GM18868 (cell line): ENCODE results near the gene EFNA5.

ENCODE experiments used
- ATAC-seq: cut with Tn5 transposase; IDR thresholded peaks from one replicate; pipeline ENCODE4 v1.9.1; 2021; ENCODE audit warnings: mild to moderate bottlenecking, moderate library complexity; ENCODE audit not compliant: unreplicated experiment

EFNA5 gene

GRCh38 chr5:107549567-107549966 is 121.2 kb downstream of the EFNA5 start:
- no peak for ATAC-seq

GRCh38 chr5:107548477-107548876 is 122.3 kb downstream of the EFNA5 start:
- no peak for ATAC-seq

- no peak for ATAC-seq
Measured at GRCh38 chr5:107546719-107547118, 124.0 kb downstream of the EFNA5 start.

DNA sequence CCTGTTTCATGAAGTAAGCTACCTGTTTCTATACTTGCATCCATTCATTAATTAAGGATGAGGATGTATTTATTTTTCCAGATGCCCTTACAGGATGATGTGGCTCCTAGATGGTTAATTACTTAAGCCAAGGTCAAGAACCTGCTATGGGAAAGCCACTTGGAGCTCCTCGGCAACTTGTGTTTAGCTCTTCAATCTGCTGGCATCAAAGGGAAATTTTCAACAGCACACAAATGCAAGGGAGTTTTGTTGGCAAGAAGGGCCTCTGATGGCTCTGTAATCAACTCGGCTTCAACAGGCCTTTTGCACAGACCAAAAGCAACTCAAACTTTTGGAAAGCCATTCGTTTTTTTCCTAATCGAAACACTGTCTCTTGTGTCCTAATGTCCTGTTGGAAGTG is 125.3 kb downstream of the EFNA5 start:
- no peak for ATAC-seq

DNA sequence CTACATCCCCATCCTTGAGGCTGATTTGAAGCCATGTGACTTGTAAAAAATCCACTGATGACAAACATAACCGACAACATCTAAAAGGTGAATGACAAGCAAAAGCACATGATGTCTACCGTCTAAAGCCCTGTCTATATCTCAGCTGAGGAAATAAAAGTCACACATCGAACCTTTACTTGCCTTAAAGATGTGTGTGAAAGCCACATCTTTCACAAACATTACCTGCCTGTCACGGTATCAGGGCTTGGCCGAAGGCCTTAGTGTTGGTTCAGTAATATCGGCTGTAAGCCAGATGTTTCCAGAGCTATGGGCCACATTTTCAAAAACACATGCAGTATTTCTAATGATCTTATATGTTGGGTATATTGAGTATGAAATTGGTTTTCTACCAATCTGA is 125.8 kb downstream of the EFNA5 start:
- ATAC-seq: no peak

DNA sequence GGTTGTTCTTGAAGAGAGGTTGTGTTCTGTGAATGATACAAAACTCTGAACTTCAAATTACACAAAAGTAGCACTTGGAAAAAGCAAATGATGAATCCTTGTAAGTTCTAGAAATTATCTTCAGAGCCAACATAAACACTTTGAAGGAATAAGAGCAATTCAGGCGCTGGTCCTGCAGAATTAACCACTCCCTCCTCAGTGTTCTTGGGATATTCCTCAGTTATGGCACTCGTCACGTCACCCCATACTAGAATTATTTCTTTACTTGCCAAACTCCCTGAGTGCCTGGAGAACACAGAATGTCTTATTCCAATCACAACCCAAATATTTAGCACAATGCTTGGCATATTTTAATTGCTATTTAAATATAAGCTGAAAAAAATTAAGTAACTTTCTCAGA is 126.3 kb downstream of the EFNA5 start:
- no peak for ATAC-seq

DNA sequence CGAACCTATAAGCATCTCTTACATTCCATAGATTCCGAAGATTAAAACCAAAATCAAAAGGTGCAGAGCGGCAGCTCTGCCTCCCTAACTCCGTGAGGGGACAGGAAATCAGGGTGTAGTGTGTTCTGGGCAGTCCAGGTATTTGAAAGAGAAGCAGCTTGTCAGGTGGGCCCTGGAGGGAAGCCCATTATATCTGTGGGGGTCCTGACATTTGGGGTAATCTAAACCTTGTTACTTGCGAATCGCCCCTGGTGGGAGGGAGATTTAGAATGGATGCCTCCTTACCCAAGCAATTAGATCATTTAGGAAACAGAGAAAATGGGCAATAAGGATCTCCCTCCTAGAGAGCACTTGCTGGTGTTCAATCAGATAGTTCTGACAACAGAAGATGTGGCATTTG is 126.9 kb downstream of the EFNA5 start:
- no peak for ATAC-seq

- no peak for ATAC-seq
Measured at GRCh38 chr5:107542831-107543231, 127.9 kb downstream of the EFNA5 start.

GRCh38 chr5:107542428-107542827 is 128.3 kb downstream of the EFNA5 start:
- peak; percentile 77 for ATAC-seq

- ATAC-seq: peak; percentile 53
Measured at GRCh38 chr5:107541400-107541799, 129.3 kb downstream of the EFNA5 start.

DNA sequence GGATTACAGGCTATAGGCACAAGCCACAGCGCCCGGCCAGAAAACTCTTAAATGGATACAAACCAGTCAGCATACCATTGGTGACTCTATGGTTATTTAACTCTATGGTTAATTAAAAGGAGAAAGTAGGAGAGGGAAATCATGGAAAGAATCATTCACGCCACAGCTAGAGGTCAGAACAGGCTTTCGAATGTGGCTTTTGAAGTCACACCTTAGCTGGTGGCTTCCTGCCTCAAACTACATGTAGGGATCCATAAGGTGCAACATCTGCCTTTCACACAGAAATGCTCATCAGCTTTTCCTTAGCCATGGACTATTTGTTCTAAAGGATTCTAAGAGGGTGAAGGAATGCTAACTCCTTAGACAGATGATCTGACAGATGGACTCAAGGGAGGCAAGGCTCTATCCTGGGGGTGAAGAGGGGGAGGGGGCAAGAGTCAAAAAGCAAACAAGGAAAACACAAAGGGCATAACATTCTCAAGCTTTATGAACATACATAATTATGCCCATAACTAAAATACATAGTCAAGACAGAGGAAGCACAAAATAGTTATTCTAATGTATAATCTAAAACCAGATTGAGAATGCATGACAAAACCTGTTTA is 130.9 kb downstream of the EFNA5 start:
- no peak for ATAC-seq

DNA sequence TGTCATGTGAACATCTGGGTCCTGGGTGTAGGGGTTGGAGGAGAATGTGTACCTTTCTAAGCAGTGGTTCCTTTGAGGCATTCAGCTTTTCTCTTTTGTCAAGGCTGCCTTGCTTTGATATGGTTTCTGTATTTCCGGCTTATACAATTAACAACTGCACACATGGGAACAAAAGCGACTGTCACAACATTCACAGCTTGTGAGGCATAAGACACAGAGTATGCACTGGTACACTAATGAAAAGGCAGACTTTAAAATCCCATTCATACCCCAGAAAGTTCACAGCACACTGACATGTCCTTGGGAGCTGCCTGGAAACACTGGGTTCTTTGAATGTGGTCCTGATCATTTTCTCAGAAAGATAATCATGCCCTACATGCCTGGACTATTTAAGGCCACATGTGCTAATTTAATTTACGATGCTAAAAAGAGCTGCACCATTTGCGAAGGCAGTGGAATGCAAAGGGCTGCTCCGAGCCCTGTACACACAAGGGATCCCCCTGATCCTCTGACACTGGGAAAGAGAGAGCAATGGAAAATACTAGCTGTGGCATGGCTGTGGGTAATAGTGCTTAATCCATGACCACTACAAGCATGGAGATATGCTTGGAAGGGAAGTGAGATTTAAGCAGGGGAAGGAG is 131.8 kb downstream of the EFNA5 start:
- no peak for ATAC-seq

DNA sequence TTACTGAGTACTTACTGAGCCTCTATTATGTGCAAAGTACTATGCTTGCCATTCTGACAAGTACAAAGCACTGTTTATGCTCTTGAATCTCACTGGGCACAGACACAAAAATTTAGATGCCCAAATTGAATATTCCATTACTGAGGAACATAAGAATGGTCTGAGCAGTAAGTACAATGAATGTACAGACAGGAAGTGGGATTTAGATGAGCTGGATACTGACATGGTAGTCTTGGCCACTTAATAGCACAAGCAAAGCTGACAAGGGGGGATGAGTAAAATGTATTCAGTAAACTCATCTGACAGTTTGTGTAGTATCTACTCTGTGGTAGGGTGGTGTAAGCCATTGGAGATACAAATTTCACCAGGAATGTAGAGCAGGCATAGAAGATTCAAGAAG is 132.4 kb downstream of the EFNA5 start:
- no peak for ATAC-seq

DNA sequence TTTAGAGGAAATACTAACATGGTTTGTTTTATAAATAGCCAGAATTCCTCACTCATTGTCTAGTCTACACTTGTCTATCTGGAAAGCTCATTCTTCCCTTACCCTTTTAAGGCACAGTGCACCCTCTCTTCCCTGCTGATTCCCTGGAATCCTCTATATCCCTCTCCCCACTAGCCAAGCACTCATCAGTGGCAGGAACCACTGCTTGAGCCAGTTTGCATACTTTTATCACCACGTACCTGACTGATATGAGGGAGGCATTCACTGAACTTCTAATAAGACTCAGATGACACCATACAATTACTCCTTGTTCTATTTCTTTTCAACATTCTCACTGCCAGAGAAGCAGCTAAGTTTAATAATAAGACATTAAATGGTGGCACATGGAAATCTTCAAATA is 134.9 kb downstream of the EFNA5 start:
- no peak for ATAC-seq

- ATAC-seq: no peak
Measured at GRCh38 chr5:107533910-107534876, 136.5 kb downstream of the EFNA5 start.

GRCh38 chr5:107532916-107533315 is 137.8 kb downstream of the EFNA5 start:
- ATAC-seq: no peak

DNA sequence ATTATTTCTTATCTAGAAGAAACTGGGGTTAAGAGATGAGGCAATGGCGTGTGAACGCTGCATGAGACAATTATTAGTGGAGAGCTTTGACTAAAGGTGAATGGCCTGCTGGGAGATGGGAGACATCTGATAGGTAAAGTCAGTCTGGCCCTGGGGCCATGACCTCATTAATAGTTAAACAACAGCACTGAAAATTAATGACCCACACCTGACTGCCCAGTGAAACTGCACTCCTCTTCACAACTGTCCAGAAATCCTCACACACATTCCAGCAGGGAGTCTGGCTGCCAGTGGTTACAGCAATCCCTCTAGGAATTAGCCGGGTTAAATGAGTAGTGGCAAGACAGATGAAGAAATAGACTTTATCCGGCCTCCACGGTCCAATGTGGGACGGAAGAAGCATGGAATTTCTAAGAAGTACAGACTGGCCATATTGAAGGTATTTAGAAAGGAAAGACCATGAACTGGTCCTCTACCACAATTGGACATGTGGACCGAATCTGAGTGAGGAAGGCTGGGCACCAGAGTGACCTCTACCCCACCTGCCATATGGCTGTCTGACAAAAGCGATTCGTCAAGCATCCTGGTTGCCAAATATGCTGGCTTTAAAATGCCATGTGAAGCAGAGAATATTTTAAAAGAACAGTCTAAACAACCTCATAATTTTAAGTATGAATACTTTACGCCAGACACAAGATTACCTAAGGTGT is 138.4 kb downstream of the EFNA5 start:
- no peak for ATAC-seq

GRCh38 chr5:107531308-107531707 is 139.4 kb downstream of the EFNA5 start:
- ATAC-seq: no peak

GRCh38 chr5:107529618-107530017 is 141.1 kb downstream of the EFNA5 start:
- no peak for ATAC-seq

GRCh38 chr5:107526270-107526937 is 144.3 kb downstream of the EFNA5 start:
- no peak for ATAC-seq

DNA sequence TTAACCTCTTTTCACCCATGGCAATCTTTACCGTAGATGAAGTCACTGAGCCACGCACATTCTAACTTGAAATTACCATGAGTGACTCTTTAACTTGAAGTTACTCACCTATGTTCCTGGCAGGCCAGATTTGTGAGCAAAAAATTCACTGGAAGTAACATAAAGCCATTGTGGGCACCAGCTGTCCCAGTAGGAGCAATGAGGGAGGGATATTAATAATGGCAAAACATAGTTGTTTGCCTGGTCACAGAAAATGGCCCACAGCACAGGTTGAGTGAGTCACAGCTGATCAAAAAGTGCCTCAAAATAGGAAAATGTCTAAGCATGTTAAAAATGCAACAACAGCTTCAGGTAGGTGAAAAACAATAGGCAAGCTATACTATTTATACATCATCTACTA is 146.6 kb downstream of the EFNA5 start:
- ATAC-seq: no peak
